H9 (cell line): ENCODE results near the gene FBXL13. TPM values are rescaled to one million over a fixed set of nuclear protein-coding genes. Genes with fewer than 3 reads are reported as not detected.
A peak's percentile ranks its signal among the peaks of the same experiment; 100 is the strongest.

Experiments
- DNase-seq: peaks from one replicate; pipeline ENCODE4 v3.0.0-alpha.2; 2017
- H2AFZ ChIP-seq: one replicate; pipeline ENCODE4 v1.6.1; 2013; ENCODE audit warnings: mild to moderate bottlenecking, low read length, control low read depth, moderate library complexity
- H2AK5ac ChIP-seq: 2 replicates; pipeline ENCODE4 v1.6.1; 2013; ENCODE audit warnings: low read length, control low read depth, mixed read lengths; ENCODE audit not compliant: insufficient read length
- H2BK120ac ChIP-seq: one replicate; pipeline ENCODE4 v1.6.1; 2013; ENCODE audit warnings: low read depth, mild to moderate bottlenecking, low read length, control low read depth, inconsistent platforms; ENCODE audit not compliant: poor library complexity, severe bottlenecking
- H2BK12ac ChIP-seq: 2 replicates; pipeline ENCODE4 v1.6.1; 2013; ENCODE audit warnings: low read length, control low read depth, mixed read lengths, low read depth; ENCODE audit not compliant: insufficient read length
- H2BK15ac ChIP-seq: 2 replicates; pipeline ENCODE4 v1.6.1; 2013; ENCODE audit warnings: low read depth, low read length, control low read depth
- H2BK20ac ChIP-seq: one replicate; pipeline ENCODE4 v1.6.1; 2013; ENCODE audit warnings: low read depth, mild to moderate bottlenecking, low read length, control low read depth, inconsistent platforms; ENCODE audit not compliant: poor library complexity, severe bottlenecking
- H2BK5ac ChIP-seq: 2 replicates; pipeline ENCODE4 v1.6.1; 2013; ENCODE audit warnings: low read length, control low read depth, mixed read lengths; ENCODE audit not compliant: insufficient read length
- H3K14ac ChIP-seq: 2 replicates; pipeline ENCODE4 v1.6.1; 2013; ENCODE audit warnings: low read length, control low read depth; ENCODE audit not compliant: insufficient read depth
- H3K18ac ChIP-seq: 2 replicates; pipeline ENCODE4 v1.6.1; 2013; ENCODE audit warnings: low read depth, mild to moderate bottlenecking, mixed read lengths, low read length, control low read depth; ENCODE audit not compliant: insufficient read length
- H3K23ac ChIP-seq: 2 replicates; pipeline ENCODE4 v1.6.1; 2013; ENCODE audit warnings: low read length, control low read depth, mixed read lengths, low read depth; ENCODE audit not compliant: insufficient read length
- H3K23me2 ChIP-seq: 2 replicates; pipeline ENCODE4 v1.6.1; 2013; ENCODE audit warnings: low read depth, mild to moderate bottlenecking, mixed read lengths, low read length, control low read depth; ENCODE audit not compliant: insufficient read length, poor library complexity, severe bottlenecking
- H3K27ac ChIP-seq: 2 replicates; pipeline ENCODE4 v1.5.1; 2013; ENCODE audit warnings: low read length, control low read depth, mixed read lengths, low read depth; ENCODE audit not compliant: insufficient read length
- H3K27me3 ChIP-seq: 2 replicates; pipeline ENCODE4 v1.6.1; 2013; ENCODE audit warnings: low read length, control low read depth, inconsistent platforms; ENCODE audit not compliant: insufficient read depth
- H3K4ac ChIP-seq: 2 replicates; pipeline ENCODE4 v1.6.1; 2013; ENCODE audit warnings: low read depth, mild to moderate bottlenecking, control low read depth, inconsistent platforms, low read length, moderate library complexity
- H3K4me1 ChIP-seq: 2 replicates; pipeline ENCODE4 v1.6.1; 2013; ENCODE audit warnings: low read length, control low read depth, inconsistent platforms; ENCODE audit not compliant: insufficient read depth
- H3K4me2 ChIP-seq: 2 replicates; pipeline ENCODE4 v1.6.1; 2013; ENCODE audit warnings: low read length, control low read depth, mixed read lengths; ENCODE audit not compliant: insufficient read length, insufficient read depth
- H3K56ac ChIP-seq: 2 replicates; pipeline ENCODE4 v1.6.1; 2013; ENCODE audit warnings: low read depth, mild to moderate bottlenecking, mixed read lengths, low read length, control low read depth; ENCODE audit not compliant: insufficient read length
- H3K79me1 ChIP-seq: 2 replicates; pipeline ENCODE4 v1.6.1; 2013; ENCODE audit warnings: low read depth, mild to moderate bottlenecking, moderate library complexity, low read length, control low read depth, inconsistent platforms; ENCODE audit not compliant: insufficient read depth, poor library complexity, severe bottlenecking
- H3K79me2 ChIP-seq: 2 replicates; pipeline ENCODE4 v1.6.1; 2013; ENCODE audit warnings: low read length, control low read depth, inconsistent platforms; ENCODE audit not compliant: insufficient read depth
- H3K9ac ChIP-seq: 2 replicates; pipeline ENCODE4 v1.6.1; 2013; ENCODE audit warnings: low read length, control low read depth, mixed read lengths; ENCODE audit not compliant: insufficient read length; ENCODE audit errors: extremely low read depth
- H3K9me3 ChIP-seq: one replicate; pipeline ENCODE4 v1.6.1; 2013; ENCODE audit warnings: low read depth, low read length, inconsistent platforms; ENCODE audit not compliant: control insufficient read depth
- H3T11ph ChIP-seq: one replicate; pipeline ENCODE4 v1.6.1; 2013; ENCODE audit warnings: mild to moderate bottlenecking, low read length, control low read depth, inconsistent platforms
- H4K20me1 ChIP-seq: one replicate; pipeline ENCODE4 v1.6.1; 2013; ENCODE audit not compliant: control insufficient read depth, insufficient read length, insufficient read depth
- H4K5ac ChIP-seq: 2 replicates; pipeline ENCODE4 v1.6.1; 2013; ENCODE audit warnings: low read depth, mild to moderate bottlenecking, mixed read lengths, low read length, control low read depth; ENCODE audit not compliant: insufficient read length
- H4K8ac ChIP-seq: replicated peaks from 2 replicates; pipeline ENCODE4 v1.6.1; 2013; ENCODE audit warnings: low read length, control low read depth, mixed read lengths, low read depth; ENCODE audit not compliant: insufficient read length
- H4K91ac ChIP-seq: 2 replicates; pipeline ENCODE4 v1.6.1; 2013; ENCODE audit warnings: low read depth, mild to moderate bottlenecking, moderate library complexity, mixed read lengths, low read length, control low read depth; ENCODE audit not compliant: insufficient read length
- H3K27ac Mint-ChIP-seq, 3 experiments: 2 replicates in 2 of 3; 3 replicates in 1 of 3; pipeline ENCODE4 v1.8.0; 2020 to 2021; ENCODE audit warnings: mixed read lengths in 3 of 3, mild to moderate bottlenecking in 1 of 3, moderate library complexity in 1 of 3
- H3K27me3 Mint-ChIP-seq: 2 replicates; pipeline ENCODE4 v1.8.0; 2021; ENCODE audit warnings: low read depth, mild to moderate bottlenecking, moderate library complexity, mixed read lengths
- H3K36me3 Mint-ChIP-seq, 3 experiments: 2 replicates in 2 of 3; 3 replicates in 1 of 3; pipeline ENCODE4 v1.8.0; 2020 to 2021; ENCODE audit warnings: low read depth in 3 of 3, mixed read lengths in 3 of 3; ENCODE audit not compliant: insufficient read depth in 1 of 3
- H3K4me1 Mint-ChIP-seq, 2 experiments: 2 replicates each; pipeline ENCODE4 v1.8.0; 2020; ENCODE audit warnings: mixed read lengths in 2 of 2
- H3K4me3 Mint-ChIP-seq, 2 experiments: 2 replicates in 1 of 2; 3 replicates in 1 of 2; pipeline ENCODE4 v1.8.0; 2020 to 2021; ENCODE audit warnings: mild to moderate bottlenecking in 2 of 2, mixed read lengths in 2 of 2, moderate library complexity in 1 of 2
- H3K9me3 Mint-ChIP-seq, 2 experiments: 2 replicates in 1 of 2; 3 replicates in 1 of 2; pipeline ENCODE4 v1.8.0; 2020; ENCODE audit warnings: mild to moderate bottlenecking in 2 of 2, mixed read lengths in 2 of 2, moderate library complexity in 1 of 2
- WGBS: extraction: QIAGEN DNeasy Blood & Tissue Kit; methylation state at CpG from one replicate; pipeline ENCODE4 v1.1.7; 2013; ENCODE audit warnings: missing lambda C conversion rate, low lambda C conversion rate, mixed read lengths; ENCODE audit not compliant: insufficient read length; ENCODE audit errors: extremely low coverage; 5-methylcytosine and 5-hydroxymethylcytosine counted together
- total RNA-seq: library from RNA; stranded (reverse); gene quantifications from 2 replicates; pipeline ENCODE4 v1.2.1, GENCODE V29; 2021
- TF ChIP-seq, protein P1 (sequence below): fragments of 200-600 bp; sonication (generic); conservative IDR thresholded peaks from 3 replicates; pipeline ENCODE4 v1.8.0; 2021; ENCODE audit warnings: antibody characterized with exemption, mild to moderate bottlenecking

The FBXL13 gene
- total RNA-seq, 1 experiment from 2014 or later, result 4.4 TPM

GRCh38 chr7:102973096-102973802, 101.3 kb downstream of the FBXL13 start:
- H3K56ac ChIP-seq, result no peak overlapping the region
- H4K91ac ChIP-seq, result no peak overlapping the region
- H2BK15ac ChIP-seq, result no peak overlapping the region
- no peaks in the 10 kb centered on the region for H3K9me3 ChIP-seq
- H3K23ac ChIP-seq, result no peak overlapping the region
- Mint-ChIP-seq H3K9me3 (no peaks in the 10 kb centered on the region), H3K27ac (peak overlapping the region; percentile 33 to 78 (median 52); a peak in 4 of 7 replicates), H3K36me3 (peaks cover 0 to 5% (median 2%) of the 10 kb centered on the region in 3 experiments; a peak in 2 of 7 replicates), H3K4me1 (peaks cover 17 to 18% of the 10 kb centered on the region in 2 experiments), H3K27me3 (no peaks in the 10 kb centered on the region), H3K4me3 (no peak overlapping the region)
- H3K4me1 ChIP-seq, result no peaks in the 10 kb centered on the region; the same call in 1 of the 2 replicates
- DNase-seq, result no peak
- H3K79me2 ChIP-seq, result no peaks in the 10 kb centered on the region
- WGBS, result no CpG with 5 or more reads among the region's 23 CpGs
- TF ChIP-seq, protein P1, sequence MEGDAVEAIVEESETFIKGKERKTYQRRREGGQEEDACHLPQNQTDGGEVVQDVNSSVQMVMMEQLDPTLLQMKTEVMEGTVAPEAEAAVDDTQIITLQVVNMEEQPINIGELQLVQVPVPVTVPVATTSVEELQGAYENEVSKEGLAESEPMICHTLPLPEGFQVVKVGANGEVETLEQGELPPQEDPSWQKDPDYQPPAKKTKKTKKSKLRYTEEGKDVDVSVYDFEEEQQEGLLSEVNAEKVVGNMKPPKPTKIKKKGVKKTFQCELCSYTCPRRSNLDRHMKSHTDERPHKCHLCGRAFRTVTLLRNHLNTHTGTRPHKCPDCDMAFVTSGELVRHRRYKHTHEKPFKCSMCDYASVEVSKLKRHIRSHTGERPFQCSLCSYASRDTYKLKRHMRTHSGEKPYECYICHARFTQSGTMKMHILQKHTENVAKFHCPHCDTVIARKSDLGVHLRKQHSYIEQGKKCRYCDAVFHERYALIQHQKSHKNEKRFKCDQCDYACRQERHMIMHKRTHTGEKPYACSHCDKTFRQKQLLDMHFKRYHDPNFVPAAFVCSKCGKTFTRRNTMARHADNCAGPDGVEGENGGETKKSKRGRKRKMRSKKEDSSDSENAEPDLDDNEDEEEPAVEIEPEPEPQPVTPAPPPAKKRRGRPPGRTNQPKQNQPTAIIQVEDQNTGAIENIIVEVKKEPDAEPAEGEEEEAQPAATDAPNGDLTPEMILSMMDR, result no peak
- H2BK120ac ChIP-seq, result no peak overlapping the region
- no peak overlapping the region for H3K14ac ChIP-seq
- no peak overlapping the region for H3K9ac ChIP-seq
- H3K27me3 ChIP-seq, result no peaks in the 10 kb centered on the region
- H3K18ac ChIP-seq, result peak overlapping the region; percentile 75
- peak overlapping the region; percentile 18 for H2BK5ac ChIP-seq
- no peak overlapping the region; the same call in 1 of the 2 replicates for H3K4ac ChIP-seq
- H4K5ac ChIP-seq, result no peak overlapping the region
- no peak overlapping the region for H3K4me2 ChIP-seq
- no peak overlapping the region for H2AFZ ChIP-seq
- H4K20me1 ChIP-seq, result no peaks in the 10 kb centered on the region
- no peak overlapping the region for H3K27ac ChIP-seq
- no peak overlapping the region for H2BK12ac ChIP-seq
- H2BK20ac ChIP-seq, result no peak overlapping the region
- H2AK5ac ChIP-seq, result no peak overlapping the region
- no peak overlapping the region for H4K8ac ChIP-seq
- H3K23me2 ChIP-seq, result no peaks in the 10 kb centered on the region
- no peak overlapping the region for H3T11ph ChIP-seq
- H3K79me1 ChIP-seq, result no peaks in the 10 kb centered on the region
